ENCODE measurements around the gene CCDC9.

DNA sequence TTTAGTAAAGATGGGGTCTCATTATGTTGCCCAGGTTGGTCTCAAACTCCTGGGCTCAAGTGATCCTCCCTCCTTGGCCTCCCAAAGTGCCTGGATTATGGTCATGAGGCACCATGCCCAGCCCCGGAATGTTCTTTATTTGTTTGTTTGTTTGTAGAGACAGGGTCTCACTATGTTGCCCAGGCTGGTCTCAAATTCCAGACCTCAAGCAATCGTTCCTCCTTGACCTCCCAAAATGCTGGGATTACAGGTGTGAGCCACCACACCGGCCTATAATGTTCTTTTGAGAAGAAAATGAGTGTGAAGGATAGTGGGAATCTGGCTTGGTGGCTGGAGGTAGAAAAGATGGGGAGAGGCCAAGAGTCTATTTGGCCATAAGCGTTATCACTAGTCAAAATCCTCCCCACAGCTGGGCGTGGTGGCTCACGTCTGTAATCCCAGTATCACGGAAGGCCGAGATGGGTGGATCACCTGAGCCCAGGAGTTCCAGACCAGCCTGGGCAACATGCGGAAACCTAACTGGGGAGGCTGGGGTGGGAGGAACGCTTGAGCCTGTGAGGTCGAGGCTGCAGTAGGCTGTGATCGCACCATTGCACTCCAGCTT is 20.2 kb upstream of the CCDC9 start:
- TF ChIP-seq, protein P1, sequence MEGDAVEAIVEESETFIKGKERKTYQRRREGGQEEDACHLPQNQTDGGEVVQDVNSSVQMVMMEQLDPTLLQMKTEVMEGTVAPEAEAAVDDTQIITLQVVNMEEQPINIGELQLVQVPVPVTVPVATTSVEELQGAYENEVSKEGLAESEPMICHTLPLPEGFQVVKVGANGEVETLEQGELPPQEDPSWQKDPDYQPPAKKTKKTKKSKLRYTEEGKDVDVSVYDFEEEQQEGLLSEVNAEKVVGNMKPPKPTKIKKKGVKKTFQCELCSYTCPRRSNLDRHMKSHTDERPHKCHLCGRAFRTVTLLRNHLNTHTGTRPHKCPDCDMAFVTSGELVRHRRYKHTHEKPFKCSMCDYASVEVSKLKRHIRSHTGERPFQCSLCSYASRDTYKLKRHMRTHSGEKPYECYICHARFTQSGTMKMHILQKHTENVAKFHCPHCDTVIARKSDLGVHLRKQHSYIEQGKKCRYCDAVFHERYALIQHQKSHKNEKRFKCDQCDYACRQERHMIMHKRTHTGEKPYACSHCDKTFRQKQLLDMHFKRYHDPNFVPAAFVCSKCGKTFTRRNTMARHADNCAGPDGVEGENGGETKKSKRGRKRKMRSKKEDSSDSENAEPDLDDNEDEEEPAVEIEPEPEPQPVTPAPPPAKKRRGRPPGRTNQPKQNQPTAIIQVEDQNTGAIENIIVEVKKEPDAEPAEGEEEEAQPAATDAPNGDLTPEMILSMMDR (IDR thresholded peaks at IDR 0.05) = no peak
- no peak for TF ChIP-seq POLR2A (IDR thresholded peaks at IDR 0.05)

Data from esophagus squamous epithelium (tissue), 4 donors.